Skeletal muscle tissue (tissue), 4 donors: ENCODE measurements around the gene NCOA3. TPM values are rescaled to one million over a fixed set of nuclear protein-coding genes. Genes with fewer than 3 reads are reported as not detected.

Experiments used
- H3K27ac ChIP-seq: one replicate; pipeline ENCODE4 v1.7.0; 2013; ENCODE audit warnings: mild to moderate bottlenecking, low read depth, low read length, inconsistent platforms
- H3K27me3 ChIP-seq, 3 donors: one replicate each; pipeline ENCODE4 v1.7.0; 2013; ENCODE audit warnings: low read length in 3 of 3; ENCODE audit not compliant: control insufficient read depth in 3 of 3, insufficient read depth in 3 of 3
- H3K36me3 ChIP-seq, 3 donors: one replicate each; pipeline ENCODE4 v1.7.0; 2013; ENCODE audit warnings: low read length in 3 of 3; ENCODE audit not compliant: control insufficient read depth in 3 of 3, insufficient read depth in 3 of 3
- H3K4me1 ChIP-seq, 3 donors: one replicate each; pipeline ENCODE4 v1.7.0; 2013; ENCODE audit warnings: low read length in 3 of 3, mild to moderate bottlenecking in 3 of 3; ENCODE audit not compliant: control insufficient read depth in 3 of 3, insufficient read depth in 3 of 3
- H3K4me3 ChIP-seq, 3 donors: one replicate each; pipeline ENCODE4 v1.7.0; 2013; ENCODE audit warnings: low read length in 3 of 3
- H3K9ac ChIP-seq, 3 donors: one replicate each; pipeline ENCODE4 v1.7.0; 2013; ENCODE audit warnings: low read length in 3 of 3, mild to moderate bottlenecking in 3 of 3, moderate library complexity in 2 of 3, low read depth in 1 of 3
- H3K9me3 ChIP-seq, 3 donors: one replicate each; pipeline ENCODE4 v1.7.0; 2013; ENCODE audit warnings: low read length in 3 of 3; ENCODE audit not compliant: control insufficient read depth in 3 of 3
- total RNA-seq: library from RNA; depleted of rRNA; stranded (reverse); fragments of >200 nt; gene quantifications from one replicate; pipeline ENCODE4 v1.2.3, GENCODE V29; 2014
- donor health status: Osteomylitis.

NCOA3 gene
- total RNA-seq, 1 donor from 2014 or later = 25.6 TPM

- no peaks in the 10 kb centered on the region for H3K36me3 ChIP-seq
- no peak overlapping the region for H3K27ac ChIP-seq
- H3K27me3 ChIP-seq = no peaks in the 10 kb centered on the region
- no peak overlapping the region for H3K4me3 ChIP-seq
- H3K9me3 ChIP-seq = no peaks in the 10 kb centered on the region
- H3K9ac ChIP-seq = no peak overlapping the region
- H3K4me1 ChIP-seq = peaks cover 7 to 22% (median 9%) of the 10 kb centered on the region in 3 donors
These were observed 56.8 kb downstream of the NCOA3 start for GRCh38 chr20:47558295-47559066.

DNA sequence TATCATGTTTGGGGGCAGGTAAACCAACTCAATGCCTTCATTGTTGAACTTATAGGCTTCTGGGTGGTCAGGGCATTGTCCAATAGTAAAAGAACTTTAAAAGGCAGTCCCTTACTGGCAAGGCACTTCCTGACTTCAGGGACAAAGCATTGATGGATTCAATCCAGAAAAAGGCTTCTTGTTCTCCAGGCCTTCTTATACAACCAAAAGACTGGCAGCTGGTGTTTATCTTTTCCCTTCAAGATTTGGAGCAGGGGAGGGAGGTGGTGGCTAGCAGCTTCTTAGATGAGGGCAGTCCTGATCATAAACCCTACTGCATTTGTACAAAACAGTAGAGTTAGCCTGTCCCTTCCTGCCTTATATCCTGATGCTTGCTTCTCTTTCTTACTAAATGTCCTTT is 57.5 kb downstream of the NCOA3 start:
- peaks cover 7 to 22% (median 9%) of the 10 kb centered on the region in 3 donors for H3K4me1 ChIP-seq

DNA sequence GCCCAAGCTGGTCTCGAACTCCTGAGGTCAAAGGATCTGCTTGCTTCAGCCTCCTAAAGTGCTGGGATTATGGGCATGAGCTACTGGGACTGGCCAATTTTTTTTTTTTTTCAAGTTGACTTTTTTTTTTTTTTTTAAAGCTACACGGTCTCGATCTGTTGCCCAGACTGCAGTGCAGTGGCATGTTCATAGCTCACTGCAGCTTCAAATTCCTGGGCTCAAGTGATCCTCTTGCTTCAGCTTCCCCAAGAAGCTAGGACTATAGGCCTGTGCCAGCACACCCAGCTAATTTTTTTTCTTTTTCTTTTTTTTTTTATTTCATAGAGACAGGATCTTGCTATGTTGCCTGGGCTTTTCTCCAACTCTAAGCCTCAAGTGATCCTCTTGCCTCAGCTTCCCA is 59.5 kb downstream of the NCOA3 start:
- no peaks in the 10 kb centered on the region for H3K9me3 ChIP-seq
- no peaks in the 10 kb centered on the region for H3K27me3 ChIP-seq
- peaks cover 13 to 35% (median 17%) of the 10 kb centered on the region in 3 donors for H3K4me1 ChIP-seq
- H3K9ac ChIP-seq = no peak overlapping the region
- no peaks in the 10 kb centered on the region for H3K36me3 ChIP-seq
- H3K27ac ChIP-seq = no peak overlapping the region
- no peak overlapping the region for H3K4me3 ChIP-seq

More for the DNA sequence above, 57.5 kb downstream of the NCOA3 start:
- Histone ChIP-seq H3K36me3 (no peaks in the 10 kb centered on the region), H3K9ac (no peak overlapping the region), H3K27me3 (no peaks in the 10 kb centered on the region), H3K9me3 (no peaks in the 10 kb centered on the region), H3K4me3 (no peak overlapping the region), H3K27ac (no peak overlapping the region)

DNA sequence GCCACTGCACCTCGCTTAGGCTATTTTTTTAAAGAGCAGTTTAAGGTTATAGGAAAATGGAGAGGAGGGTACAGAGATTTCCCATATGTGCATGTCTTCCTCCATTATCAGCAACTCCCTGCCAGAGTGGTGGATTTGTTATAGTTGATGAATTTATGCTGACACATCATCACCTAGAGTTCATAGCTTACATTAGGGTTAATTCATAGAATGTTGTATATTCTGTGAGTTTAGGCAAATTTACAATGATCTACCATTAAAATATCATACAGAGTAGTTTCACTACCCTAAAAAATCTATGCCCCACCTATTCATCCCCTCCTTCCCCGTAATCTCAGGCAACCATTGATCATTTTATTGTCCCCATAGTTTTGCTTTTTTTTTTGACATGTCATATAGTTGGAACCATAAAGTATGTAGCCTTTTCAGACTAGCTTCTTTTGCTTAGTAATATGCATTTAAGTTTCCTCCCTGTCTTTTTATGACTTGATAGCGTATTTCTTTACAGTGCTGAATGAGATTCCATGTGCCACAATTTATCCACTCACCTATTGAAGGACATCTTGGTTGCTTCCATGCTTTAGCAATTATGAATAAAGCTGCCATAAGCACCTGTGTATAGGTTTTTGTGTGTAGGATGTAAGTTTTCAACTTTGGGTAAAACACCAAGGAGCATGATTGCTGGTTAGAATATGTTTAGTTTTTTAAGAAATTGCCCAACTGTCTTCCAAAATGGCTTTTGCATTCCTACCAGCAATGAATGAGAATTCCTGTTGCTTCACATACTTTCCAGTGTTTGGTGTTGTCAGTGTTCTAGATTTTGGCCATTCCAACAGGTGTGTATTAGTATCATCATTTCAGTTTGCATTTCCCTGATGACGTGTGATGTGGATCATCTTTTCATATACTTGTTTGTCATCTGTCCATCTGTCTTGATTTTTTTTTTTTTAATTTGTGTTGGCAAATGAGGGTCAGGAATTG is 60.2 kb downstream of the NCOA3 start:
- H3K9me3 ChIP-seq = no peaks in the 10 kb centered on the region
- H3K36me3 ChIP-seq = no peaks in the 10 kb centered on the region
- H3K27me3 ChIP-seq = no peaks in the 10 kb centered on the region
- H3K4me3 ChIP-seq = no peak overlapping the region
- H3K9ac ChIP-seq = no peak overlapping the region
- peaks cover 13 to 35% (median 21%) of the 10 kb centered on the region in 3 donors for H3K4me1 ChIP-seq
- no peak overlapping the region for H3K27ac ChIP-seq

DNA sequence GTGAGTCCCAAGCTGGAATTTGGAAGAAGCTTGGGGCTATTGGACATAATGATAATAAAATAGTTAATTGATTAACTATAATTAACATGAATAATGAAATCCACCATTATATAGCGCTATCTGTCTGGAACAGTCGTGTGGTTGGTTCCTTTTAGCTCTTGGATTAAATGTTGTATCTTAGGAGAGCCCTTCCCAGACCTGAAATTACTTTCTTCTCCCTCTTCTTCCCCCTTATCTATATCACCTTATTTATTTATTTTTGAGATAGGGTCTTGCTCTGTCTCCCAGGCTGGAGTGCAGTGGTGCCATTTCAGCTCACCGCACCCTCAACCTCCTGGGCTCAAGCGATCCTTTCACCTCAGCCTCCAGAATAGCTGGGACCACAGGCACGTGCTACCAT is 64.6 kb downstream of the NCOA3 start:
- H3K4me1 ChIP-seq = peaks cover 22 to 28% (median 27%) of the 10 kb centered on the region in 3 donors
- peaks cover 0 to under 1% (median 0%) of the 10 kb centered on the region in 3 donors for H3K36me3 ChIP-seq
- H3K4me3 ChIP-seq = no peak overlapping the region
- no peaks in the 10 kb centered on the region for H3K27me3 ChIP-seq
- no peaks in the 10 kb centered on the region for H3K9me3 ChIP-seq
- H3K27ac ChIP-seq = no peak overlapping the region
- H3K9ac ChIP-seq = no peak overlapping the region

- Histone ChIP-seq H3K4me1 (peaks cover 20 to 26% (median 21%) of the 10 kb centered on the region in 3 donors), H3K9ac (no peak overlapping the region), H3K36me3 (peaks cover 0 to 6% (median 0%) of the 10 kb centered on the region in 3 donors), H3K27ac (peak overlapping the region; percentile 50), H3K4me3 (no peak overlapping the region), H3K27me3 (no peaks in the 10 kb centered on the region), H3K9me3 (no peaks in the 10 kb centered on the region)
These were observed 66.3 kb downstream of the NCOA3 start for GRCh38 chr20:47568019-47568418.

DNA sequence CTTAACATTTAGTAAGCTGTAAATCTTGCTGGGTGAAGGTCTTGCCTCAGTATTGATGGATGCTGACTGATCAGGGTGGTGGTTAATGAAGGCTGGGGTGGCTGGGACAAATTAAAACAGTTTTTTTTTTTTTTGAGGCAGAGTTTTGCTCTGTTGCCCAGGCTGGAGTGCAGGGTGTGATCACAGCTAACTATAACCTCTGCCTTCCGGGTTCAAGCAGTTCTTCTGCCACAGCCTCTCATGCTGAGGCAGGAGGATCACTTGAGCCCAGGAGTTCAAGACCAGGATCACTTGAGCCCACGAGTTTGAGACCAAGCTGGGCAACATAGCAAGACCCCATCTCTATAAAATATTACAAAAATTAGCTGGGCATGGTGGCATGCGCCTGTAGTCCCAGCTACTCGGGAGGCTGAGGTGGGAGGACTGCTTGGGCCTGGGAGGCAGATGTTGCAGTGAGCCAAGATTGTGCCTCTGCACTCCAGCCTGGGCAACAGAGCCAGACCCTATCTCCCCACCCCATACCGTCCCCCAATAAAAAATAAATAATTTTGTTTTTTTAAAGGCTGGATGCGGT is 67.2 kb downstream of the NCOA3 start:
- Histone ChIP-seq H3K4me1 (peaks cover 16 to 26% (median 24%) of the 10 kb centered on the region in 3 donors), H3K27ac (no peak overlapping the region)

GRCh38 chr20:47571426-47571825 is 69.7 kb downstream of the NCOA3 start:
- Histone ChIP-seq H3K9ac (no peak overlapping the region), H3K9me3 (no peaks in the 10 kb centered on the region), H3K36me3 (peaks cover 0 to 6% (median 0%) of the 10 kb centered on the region in 3 donors), H3K4me1 (peaks cover 25 to 34% (median 28%) of the 10 kb centered on the region in 3 donors), H3K27ac (no peak overlapping the region), H3K27me3 (no peaks in the 10 kb centered on the region), H3K4me3 (no peak overlapping the region)

More for the DNA sequence above, 67.2 kb downstream of the NCOA3 start:
- H3K9me3 ChIP-seq = no peaks in the 10 kb centered on the region
- H3K36me3 ChIP-seq = peaks cover 0 to 6% (median 0%) of the 10 kb centered on the region in 3 donors
- no peaks in the 10 kb centered on the region for H3K27me3 ChIP-seq
- no peak overlapping the region for H3K4me3 ChIP-seq
- no peak overlapping the region for H3K9ac ChIP-seq

- Histone ChIP-seq H3K4me3 (no peak overlapping the region), H3K9me3 (no peaks in the 10 kb centered on the region), H3K9ac (no peak overlapping the region), H3K27me3 (no peaks in the 10 kb centered on the region), H3K27ac (no peak overlapping the region), H3K36me3 (peaks cover 0 to 6% (median 0%) of the 10 kb centered on the region in 3 donors), H3K4me1 (peaks cover 27 to 35% (median 34%) of the 10 kb centered on the region in 3 donors)
These were observed 70.5 kb downstream of the NCOA3 start for GRCh38 chr20:47572105-47572729.
